OCI-LY3 (cell line): ENCODE results near the gene GPR25.

Experiments
- EZH2phosphoT487 ChIP-seq: fragments of 200-600 bp; shearing (Covaris generic); IDR thresholded peaks from 2 replicates; pipeline ENCODE4 v1.6.1; 2018; ENCODE audit warnings: antibody characterized with exemption, mixed run types, low read depth
- TF ChIP-seq, protein P1 (sequence below): fragments of 200-600, 300-600 bp; sonication (generic); IDR thresholded peaks from 2 replicates; pipeline ENCODE4 v1.5.1; 2014; ENCODE audit warnings: antibody characterized with exemption, low read length, low read depth

DNA sequence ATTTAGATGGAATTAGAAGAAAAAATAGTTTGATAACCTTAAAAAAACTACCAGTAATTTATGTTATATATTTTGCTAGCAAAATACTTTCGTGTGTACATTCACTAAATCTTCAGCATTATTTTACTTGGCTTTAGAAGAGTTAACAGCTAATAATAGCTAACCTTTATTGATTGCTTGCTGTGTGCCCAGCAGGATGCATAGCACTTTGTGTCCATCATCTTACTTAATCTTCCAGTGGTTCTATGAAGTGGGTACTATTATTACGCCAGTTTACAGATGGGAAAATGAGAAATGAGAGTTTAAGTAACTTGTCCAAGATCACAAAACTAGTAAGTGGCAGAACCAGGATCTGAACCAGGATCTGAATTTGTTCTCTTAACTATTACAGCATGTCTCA is 41.7 kb upstream of the GPR25 start:
- TF ChIP-seq, protein P1, sequence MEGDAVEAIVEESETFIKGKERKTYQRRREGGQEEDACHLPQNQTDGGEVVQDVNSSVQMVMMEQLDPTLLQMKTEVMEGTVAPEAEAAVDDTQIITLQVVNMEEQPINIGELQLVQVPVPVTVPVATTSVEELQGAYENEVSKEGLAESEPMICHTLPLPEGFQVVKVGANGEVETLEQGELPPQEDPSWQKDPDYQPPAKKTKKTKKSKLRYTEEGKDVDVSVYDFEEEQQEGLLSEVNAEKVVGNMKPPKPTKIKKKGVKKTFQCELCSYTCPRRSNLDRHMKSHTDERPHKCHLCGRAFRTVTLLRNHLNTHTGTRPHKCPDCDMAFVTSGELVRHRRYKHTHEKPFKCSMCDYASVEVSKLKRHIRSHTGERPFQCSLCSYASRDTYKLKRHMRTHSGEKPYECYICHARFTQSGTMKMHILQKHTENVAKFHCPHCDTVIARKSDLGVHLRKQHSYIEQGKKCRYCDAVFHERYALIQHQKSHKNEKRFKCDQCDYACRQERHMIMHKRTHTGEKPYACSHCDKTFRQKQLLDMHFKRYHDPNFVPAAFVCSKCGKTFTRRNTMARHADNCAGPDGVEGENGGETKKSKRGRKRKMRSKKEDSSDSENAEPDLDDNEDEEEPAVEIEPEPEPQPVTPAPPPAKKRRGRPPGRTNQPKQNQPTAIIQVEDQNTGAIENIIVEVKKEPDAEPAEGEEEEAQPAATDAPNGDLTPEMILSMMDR, result no peak
- no peak for TF ChIP-seq EZH2phosphoT487
